GM12872 (cell line): Measurements from ENCODE around the gene MTCH1.

Experiments used
- TF ChIP-seq, protein P1 (sequence below): IDR thresholded peaks from 3 replicates; pipeline ENCODE4 v1.5.1; 2011; ENCODE audit warnings: low read depth, mild to moderate bottlenecking, low read length, moderate library complexity; ENCODE audit not compliant: insufficient read depth

The MTCH1 gene

DNA sequence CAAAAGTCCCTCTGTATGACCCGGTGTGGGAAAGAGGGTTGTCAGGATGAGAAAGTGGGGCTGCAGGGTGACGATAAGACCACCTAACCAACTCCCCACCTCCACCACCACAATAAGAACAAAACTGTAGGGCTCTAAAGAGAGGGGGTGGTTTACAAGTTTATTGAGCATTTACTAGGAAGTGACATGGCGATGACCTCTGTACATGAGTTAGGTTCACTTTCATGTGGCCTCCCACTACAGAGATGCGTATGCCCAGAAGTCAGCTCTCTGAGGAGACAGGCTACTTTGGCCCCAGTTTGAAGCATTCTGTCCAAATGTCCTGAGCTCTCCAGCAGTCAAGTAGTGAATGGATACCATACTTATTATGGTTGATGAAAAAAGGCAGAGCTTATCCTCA is 60.2 kb downstream of the MTCH1 start:
- TF ChIP-seq, protein P1, sequence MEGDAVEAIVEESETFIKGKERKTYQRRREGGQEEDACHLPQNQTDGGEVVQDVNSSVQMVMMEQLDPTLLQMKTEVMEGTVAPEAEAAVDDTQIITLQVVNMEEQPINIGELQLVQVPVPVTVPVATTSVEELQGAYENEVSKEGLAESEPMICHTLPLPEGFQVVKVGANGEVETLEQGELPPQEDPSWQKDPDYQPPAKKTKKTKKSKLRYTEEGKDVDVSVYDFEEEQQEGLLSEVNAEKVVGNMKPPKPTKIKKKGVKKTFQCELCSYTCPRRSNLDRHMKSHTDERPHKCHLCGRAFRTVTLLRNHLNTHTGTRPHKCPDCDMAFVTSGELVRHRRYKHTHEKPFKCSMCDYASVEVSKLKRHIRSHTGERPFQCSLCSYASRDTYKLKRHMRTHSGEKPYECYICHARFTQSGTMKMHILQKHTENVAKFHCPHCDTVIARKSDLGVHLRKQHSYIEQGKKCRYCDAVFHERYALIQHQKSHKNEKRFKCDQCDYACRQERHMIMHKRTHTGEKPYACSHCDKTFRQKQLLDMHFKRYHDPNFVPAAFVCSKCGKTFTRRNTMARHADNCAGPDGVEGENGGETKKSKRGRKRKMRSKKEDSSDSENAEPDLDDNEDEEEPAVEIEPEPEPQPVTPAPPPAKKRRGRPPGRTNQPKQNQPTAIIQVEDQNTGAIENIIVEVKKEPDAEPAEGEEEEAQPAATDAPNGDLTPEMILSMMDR = no peak

DNA sequence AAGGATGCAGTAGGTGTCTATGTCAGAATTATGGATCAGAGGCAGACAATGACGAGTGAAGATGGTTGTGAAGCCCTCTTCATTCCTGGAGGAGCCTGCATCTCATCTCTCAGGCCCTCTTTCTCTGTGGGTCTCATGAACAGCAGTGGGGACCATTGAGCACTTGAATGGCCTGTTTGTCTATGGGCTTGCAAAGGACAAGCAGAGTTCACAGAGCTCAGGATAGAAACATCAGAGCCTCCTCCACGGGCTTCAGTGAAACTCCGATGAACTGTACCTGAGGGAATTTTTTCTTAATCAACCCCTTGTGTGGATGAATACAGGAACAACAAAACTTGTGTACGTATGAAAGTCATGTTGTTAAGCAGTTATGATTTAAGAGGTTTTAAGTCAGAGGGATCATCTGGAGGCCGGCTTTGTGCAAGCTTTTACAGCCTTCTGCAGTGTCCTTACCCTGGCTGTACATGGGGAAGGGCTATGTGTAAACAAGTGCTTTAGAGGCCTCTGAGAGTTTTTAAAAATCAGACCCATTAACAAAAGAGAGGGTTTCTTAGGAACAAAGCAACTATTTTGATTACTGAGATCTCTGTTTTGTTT is 61.1 kb downstream of the MTCH1 start:
- TF ChIP-seq, protein P1 = no peak

DNA sequence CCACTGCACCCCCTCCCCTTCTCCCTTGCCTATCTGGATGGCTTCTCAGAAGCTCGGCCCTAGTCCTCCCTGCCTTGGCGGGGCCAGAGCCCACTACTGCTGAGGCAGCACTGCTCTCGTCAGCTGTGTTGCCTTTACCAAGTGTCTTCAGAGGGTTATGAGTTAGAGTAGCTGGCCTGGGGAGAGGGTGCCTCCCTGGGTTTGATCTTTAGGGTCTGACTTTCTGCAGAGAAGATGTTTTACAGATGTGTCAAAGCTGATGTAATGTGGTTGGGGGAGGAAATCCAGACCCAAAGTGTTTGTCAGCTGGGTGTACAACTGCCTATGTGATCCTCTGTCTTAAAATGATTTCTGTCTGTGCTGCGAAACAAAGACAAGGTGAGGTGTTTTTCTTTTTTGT is 61.9 kb downstream of the MTCH1 start:
- TF ChIP-seq, protein P1 = no peak

DNA sequence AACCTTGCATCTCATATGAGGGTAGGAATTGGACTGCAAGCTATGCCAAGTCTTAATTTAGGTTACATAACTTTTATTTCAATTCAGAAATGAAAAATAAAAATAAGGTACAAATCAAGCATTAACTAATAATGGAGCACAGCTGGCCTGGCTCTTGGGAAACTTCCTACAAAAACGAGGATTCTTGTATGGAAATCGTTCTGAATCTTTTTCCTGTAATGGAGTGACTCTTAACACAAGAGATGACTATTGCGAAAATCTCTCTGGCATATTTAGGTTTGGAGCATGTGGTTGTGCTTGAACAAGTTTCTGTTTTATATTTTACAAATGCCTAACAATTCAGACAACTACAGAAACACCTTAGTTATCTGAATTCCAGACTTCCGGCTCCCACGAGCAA is 65.5 kb downstream of the MTCH1 start:
- TF ChIP-seq, protein P1 = no peak

DNA sequence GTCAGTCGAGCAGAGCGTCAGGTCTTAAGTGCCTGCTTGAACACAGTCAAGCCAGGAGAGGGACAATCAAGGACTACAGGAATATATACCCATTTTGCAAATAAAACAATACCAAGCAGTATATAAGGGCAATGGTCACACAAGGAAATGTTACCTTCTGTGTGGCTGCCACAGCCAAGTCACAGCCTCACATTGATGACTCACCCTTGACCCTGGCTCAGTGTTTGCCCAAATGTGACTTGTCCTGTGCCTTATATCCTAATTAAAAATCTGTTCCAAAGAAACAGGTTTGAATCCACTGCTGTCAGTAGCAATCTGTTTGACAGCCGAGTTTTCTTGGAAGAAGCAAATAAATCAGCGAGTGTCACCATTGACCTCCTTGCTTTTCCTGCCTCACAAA is 65.9 kb downstream of the MTCH1 start:
- TF ChIP-seq, protein P1 = no peak
